Esophagus squamous epithelium (tissue), 5 donors: Measurements from ENCODE around the gene FBXO46. TPM values are rescaled to one million over a fixed set of nuclear protein-coding genes. Genes with fewer than 3 reads are reported as not detected.

Experiments used
- DNase-seq: peaks from one replicate; lab custom pipeline; 2025; lab: John Stamatoyannopoulos, UW
- H3K27ac ChIP-seq, 4 donors: fragments of 200-600 bp; sonication (generic); one replicate each; pipeline ENCODE4 v1.5.1; 2016 to 2019; ENCODE audit warnings: mild to moderate bottlenecking in 1 of 4
- H3K27me3 ChIP-seq, 4 donors: fragments of 200-600 bp; sonication (generic); 1 replicate in 3 of 4; 2 replicates in 1 of 4; pipeline versions ENCODE4 v1.5.1 to v1.6.0; 2017 to 2021; ENCODE audit warnings: antibody characterized with exemption in 1 of 4
- H3K36me3 ChIP-seq, 3 donors: fragments of 200-600 bp; sonication (generic); one replicate each; pipeline ENCODE4 v1.5.1; 2016 to 2019
- H3K4me1 ChIP-seq, 3 donors: fragments of 200-600 bp; sonication (generic); one replicate each; pipeline ENCODE4 v1.5.1; 2017 to 2019
- H3K4me3 ChIP-seq, 4 donors: fragments of 200-600 bp; sonication (generic); 1 replicate in 3 of 4; 2 replicates in 1 of 4; pipeline ENCODE4 v1.5.1; 2016 to 2019; ENCODE audit warnings: mild to moderate bottlenecking in 2 of 4, moderate library complexity in 1 of 4
- H3K9me3 ChIP-seq, 3 donors: fragments of 200-600 bp; sonication (generic); one replicate each; pipeline ENCODE4 v1.5.1; 2016 to 2019
- CTCF ChIP-seq, 6 experiments: fragments of 450-650 bp in 4 of 6; fragments of 200-600 bp in 2 of 6; sonication (generic) in 2 of 6; IDR thresholded peaks; one replicate each; pipeline ENCODE4 v1.5.1; 2016 to 2019; ENCODE audit warnings: antibody characterized with exemption in 6 of 6, mild to moderate bottlenecking in 4 of 6, moderate library complexity in 4 of 6
- POLR2A ChIP-seq, 4 donors: fragments of 450-650 bp; IDR thresholded peaks; one replicate each; pipeline ENCODE4 v1.6.1; 2017; ENCODE audit warnings: antibody characterized with exemption in 4 of 4, mild to moderate bottlenecking in 4 of 4, moderate library complexity in 3 of 4
- WGBS, 2 donors: methylation state at CpG; one replicate each; pipeline ENCODE4 v1.1.5; 2018; 5-methylcytosine and 5-hydroxymethylcytosine counted together
- intact Hi-C: fragments of 100-400 bp; cut with DNase I; formaldehyde crosslinking; loops from one replicate; pipeline ENCODE4 v1.15.0; 2022
- total RNA-seq, 4 donors: library from RNA; depleted of rRNA; stranded (reverse); fragments of >200 nt; gene quantifications; one replicate each; pipeline ENCODE4 v1.1.0, GENCODE V29; 2016
- donor health status: DM: yes; HTN: yes; CAD: no.

FBXO46 gene
- total RNA-seq, 4 donors from 2014 or later = 16.0 to 37.2 (median 25.9) TPM

- Histone ChIP-seq H3K27me3 (peaks cover 0 to 8% (median 0%) of the 10 kb centered on the region in 4 donors), H3K27ac (peak overlapping the region; percentile 85 to 98 (median 96)), H3K36me3 (peaks cover 0 to 13% (median 0%) of the 10 kb centered on the region in 3 donors), H3K4me3 (peak overlapping the region; percentile 73 to 79 (median 77)), H3K9me3 (no peaks in the 10 kb centered on the region), H3K4me1 (peaks cover 25 to 73% (median 40%) of the 10 kb centered on the region in 3 donors)
- DNase-seq = no peak
- no peak for TF ChIP-seq CTCF (IDR thresholded peaks at IDR 0.05)
- TF ChIP-seq POLR2A (IDR thresholded peaks at IDR 0.05) = no peak
- 30 to 50% methylated on average over 1 to 2 of the region's 17 CpGs for WGBS, 2 donors
- intact Hi-C loops = loop anchor here (10.0 kb wide), 1 partner anchor 52 kb away; no protein-coding TSS in a partner anchor
Measured at GRCh38 chr19:45766296-45766868, 35.7 kb upstream of the FBXO46 start.

- no peak for DNase-seq
- Histone ChIP-seq H3K27ac (peak overlapping the region; percentile 85 to 98 (median 96)), H3K27me3 (peaks cover 0 to 8% (median 0%) of the 10 kb centered on the region in 4 donors), H3K9me3 (no peaks in the 10 kb centered on the region), H3K36me3 (peaks cover 0 to 13% (median 0%) of the 10 kb centered on the region in 3 donors), H3K4me1 (peaks cover 22 to 67% (median 34%) of the 10 kb centered on the region in 3 donors), H3K4me3 (peak overlapping the region in 1 of 4 donors; percentile 79)
- 40 to 77% methylated on average over 3 to 12 of the region's 23 CpGs for WGBS, 2 donors
- intact Hi-C loops = loop anchor here (10.0 kb wide), 1 partner anchor 51 kb away; no protein-coding TSS in a partner anchor
- TF ChIP-seq CTCF (IDR thresholded peaks at IDR 0.05) (no peak), POLR2A (IDR thresholded peaks at IDR 0.05) (no peak)
Measured at GRCh38 chr19:45765702-45766295, 35.1 kb upstream of the FBXO46 start.

GRCh38 chr19:45764945-45765701 lies 34.4 kb upstream of the FBXO46 start:
- H3K27me3 ChIP-seq = peaks cover 0 to 8% (median 0%) of the 10 kb centered on the region in 4 donors
- H3K4me3 ChIP-seq = no peak overlapping the region
- H3K9me3 ChIP-seq = no peaks in the 10 kb centered on the region
- peaks cover 0 to 13% (median 0%) of the 10 kb centered on the region in 3 donors for H3K36me3 ChIP-seq
- intact Hi-C loops = loop anchor here (10.0 kb wide), 1 partner anchor 50 kb away; no protein-coding TSS in a partner anchor
- no peak for TF ChIP-seq POLR2A (IDR thresholded peaks at IDR 0.05)
- no peak for TF ChIP-seq CTCF (IDR thresholded peaks at IDR 0.05)
- no peak for DNase-seq
- peak overlapping the region in 3 of 4 donors; percentile 96 to 98 (median 97) for H3K27ac ChIP-seq
- H3K4me1 ChIP-seq = peaks cover 20 to 66% (median 34%) of the 10 kb centered on the region in 3 donors
- WGBS, 2 donors = 59 to 63% methylated on average over 8 to 13 of the region's 21 CpGs

- Histone ChIP-seq H3K27me3 (peaks cover 0 to 8% (median 0%) of the 10 kb centered on the region in 4 donors), H3K36me3 (peaks cover 0 to 13% (median 0%) of the 10 kb centered on the region in 3 donors), H3K27ac (peak overlapping the region in 3 of 4 donors; percentile 96 to 98 (median 97)), H3K9me3 (no peaks in the 10 kb centered on the region), H3K4me1 (peaks cover 20 to 60% (median 34%) of the 10 kb centered on the region in 3 donors), H3K4me3 (no peak overlapping the region)
- TF ChIP-seq POLR2A (IDR thresholded peaks at IDR 0.05) = no peak
- no peak for TF ChIP-seq CTCF (IDR thresholded peaks at IDR 0.05)
- intact Hi-C loops = loop anchor here (10.0 kb wide), 1 partner anchor 50 kb away; no protein-coding TSS in a partner anchor
- DNase-seq = no peak
- WGBS, 2 donors = 68 to 90% methylated on average over 2 of the region's 6 CpGs
Measured at GRCh38 chr19:45764475-45764874, 33.8 kb upstream of the FBXO46 start.
